ENCODE measurements around the gene EPN2.

EPN2 gene

DNA sequence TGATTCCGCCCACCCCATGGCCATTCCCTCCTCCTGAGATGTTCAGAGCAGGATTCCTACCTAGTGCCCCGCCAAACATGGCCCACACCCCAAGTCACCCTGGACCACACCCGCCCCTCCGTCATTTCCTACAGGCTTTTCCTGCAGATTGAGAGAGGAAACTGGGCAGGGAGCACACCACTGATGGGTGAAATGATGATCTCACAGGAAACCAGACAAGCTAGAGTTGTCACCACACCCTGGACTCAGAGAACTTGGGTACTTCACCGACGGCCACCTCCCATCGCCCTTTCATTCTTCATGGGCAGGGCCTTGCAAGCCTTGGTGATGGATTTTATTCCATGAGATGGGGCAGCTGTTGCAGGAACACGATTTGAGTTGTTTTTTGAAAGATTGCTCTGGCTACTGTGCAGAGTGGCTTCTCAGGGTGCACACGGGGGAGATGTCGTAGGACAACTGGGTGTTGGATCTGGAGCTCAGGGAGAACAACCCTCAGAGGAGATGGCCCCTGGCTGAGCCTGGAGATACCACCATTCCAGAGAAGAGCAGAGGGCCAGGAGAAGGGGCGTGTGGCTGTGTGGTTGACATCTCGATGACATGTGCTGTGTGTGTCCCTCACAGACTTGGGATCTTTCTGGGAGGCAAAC, 132.8 kb downstream of the EPN2 start:
- DNase-seq: no peak

DNA sequence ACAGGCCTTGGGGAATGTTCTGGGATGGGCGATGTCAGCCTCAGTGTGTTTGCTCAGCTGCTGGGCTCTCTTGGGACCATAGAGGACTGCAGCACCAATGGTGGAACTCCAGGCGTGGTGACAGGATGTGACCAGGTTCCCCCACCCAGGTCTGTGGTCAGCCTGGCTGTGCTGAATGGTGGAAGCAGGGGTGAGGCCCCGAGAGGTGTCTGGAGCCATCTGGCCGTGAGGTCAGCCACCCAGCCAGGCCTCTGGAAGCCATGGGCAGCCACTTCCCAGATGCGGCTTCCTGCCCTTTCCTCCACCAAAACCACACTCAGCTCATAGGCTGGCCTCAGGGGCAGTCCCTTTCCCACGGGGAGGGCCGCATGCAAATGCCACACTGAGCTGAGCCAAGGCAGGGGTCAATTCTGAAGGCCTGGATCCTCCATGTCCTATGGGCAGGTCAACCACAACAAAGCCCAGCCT, 133.4 kb downstream of the EPN2 start:
- DNase-seq: no peak

DNA sequence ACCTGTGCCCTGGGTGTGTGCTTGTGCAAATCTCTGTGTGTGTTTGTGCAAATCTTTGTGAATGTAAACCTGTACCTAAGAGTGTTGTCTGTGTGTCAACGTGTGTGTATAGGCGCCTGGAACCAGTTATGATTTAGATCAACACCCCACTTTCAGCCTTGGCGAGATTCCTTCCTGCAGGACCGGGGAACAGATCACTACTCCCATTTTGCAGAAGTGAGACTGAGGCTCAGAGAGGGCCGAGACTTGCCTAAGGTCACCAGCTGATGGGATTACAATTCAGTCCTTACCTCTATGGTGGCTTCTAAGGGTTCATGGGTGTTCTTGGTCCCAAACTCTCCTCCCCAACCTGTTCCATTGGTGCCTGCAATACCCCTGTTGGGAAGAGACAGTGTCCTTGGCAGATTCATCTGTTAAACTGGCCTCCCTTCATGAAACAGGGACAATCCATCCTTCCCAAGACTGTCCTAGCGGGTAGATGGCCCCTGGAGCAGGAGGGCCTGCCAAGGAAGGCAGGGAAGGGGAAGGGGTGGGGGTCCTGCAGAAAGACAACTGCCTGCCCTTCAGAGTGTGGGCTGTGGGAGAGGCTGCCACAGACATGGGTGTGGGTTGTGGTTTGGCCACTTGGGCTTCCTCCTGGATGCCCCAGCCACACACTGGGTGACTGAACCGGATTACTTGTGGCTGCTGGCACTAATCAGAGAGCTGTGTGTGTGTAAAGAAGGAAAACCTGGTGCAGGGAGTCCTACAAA, 134.3 kb downstream of the EPN2 start:
- no peak for DNase-seq

DNA sequence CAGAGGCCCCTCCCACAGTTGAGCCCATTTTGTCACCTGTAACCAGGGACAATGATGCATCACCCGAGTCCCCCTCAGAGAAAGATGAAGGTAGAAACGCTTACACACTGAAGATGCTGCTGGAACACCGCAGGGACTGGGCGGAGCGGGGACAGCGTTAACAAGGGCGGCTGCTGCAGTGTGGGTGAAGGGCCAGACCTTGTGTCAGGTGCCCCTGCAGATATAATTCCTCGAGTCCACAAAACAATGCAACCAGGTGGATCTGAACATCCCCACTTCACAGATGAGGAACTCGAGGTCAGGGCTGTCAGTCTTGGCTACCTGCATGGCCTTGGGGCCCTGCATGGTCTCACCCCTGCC, 134.8 kb downstream of the EPN2 start:
- DNase-seq: no peak

DNA sequence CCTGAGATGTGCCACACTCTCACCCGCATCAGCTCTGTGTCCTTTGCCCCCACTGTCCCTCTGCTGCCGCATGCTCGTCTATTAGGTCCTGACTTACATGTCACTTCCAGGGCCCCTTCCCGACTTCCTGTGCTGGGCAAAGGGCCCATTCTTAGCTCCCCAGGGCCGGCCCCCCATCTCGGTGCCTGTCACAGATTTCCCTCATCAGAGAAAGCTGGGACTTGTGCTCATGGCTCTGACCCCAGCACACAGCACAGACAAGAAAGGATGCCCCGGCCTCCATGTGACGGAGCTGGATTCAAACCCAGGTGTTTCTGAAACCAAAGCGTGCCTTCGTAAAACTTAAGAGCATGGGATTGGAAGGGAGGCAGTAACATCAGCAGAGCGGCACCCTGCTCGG, 135.3 kb downstream of the EPN2 start:
- no peak for DNase-seq

DNA sequence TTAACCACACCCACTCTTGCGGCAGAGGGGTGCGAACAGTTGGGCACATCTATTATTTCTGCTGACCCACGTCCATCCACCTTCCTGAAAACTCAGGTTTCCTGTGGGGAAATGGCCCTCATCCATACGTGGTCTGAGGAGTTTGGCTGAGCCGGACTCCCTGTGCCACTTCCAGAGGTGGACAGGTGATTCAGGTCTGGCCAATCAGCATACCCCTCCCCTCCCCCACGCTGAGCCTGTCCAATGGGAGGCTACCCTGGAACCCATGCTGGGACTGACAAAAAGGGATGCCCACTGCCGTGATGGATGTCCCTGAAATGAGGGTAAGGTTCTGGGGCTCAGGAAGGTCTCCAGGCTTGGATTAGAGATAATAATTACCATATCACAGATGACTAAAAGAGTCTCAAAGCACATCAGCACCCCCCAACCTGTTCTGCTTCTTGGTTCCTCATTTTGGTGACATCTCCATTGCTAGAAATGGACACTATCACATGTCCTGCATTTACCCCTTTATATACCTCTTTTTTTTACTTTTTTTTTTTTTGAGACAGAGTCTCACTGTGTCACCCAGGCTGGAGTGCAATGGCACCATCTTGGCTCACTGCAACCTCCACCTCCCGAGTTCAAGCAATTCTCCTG, 135.8 kb downstream of the EPN2 start:
- DNase-seq: no peak

DNA sequence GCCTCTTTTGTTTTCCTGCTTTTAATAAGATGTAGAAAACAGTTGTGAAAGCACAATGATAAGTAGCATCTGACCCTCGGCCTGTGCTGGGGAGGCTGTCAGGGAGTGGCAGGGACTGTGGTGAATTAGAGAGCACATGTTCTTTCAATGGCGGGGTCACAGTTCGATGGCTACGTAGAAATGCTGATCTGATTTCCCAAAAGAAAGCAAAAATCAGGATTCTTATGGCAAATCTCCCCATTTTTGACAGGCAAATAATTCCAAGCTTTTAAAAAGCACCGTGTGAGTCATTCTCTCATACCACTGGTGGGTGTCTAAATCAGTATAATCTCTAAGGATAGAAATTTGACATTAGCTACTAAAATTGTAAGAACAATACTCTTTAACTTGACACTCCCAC, 137.0 kb downstream of the EPN2 start:
- no peak for DNase-seq

DNA sequence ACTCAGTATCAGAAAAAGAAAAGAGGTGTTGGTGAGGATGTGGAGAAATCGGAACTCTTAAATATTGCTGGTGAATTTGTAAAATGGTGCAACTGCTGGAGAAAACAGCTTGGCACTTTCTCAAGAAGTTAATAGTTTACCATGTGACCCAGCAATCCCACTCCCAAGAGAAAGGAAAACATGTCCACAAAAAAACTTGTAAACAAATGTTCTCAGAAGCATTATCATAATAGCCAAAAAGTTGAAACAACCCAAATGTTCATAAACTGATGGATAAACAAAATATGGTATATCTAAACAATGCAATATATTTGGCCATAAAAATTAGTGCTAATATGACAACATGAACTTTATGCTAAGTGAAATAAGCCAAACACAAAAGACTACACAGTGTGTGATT, 138.6 kb downstream of the EPN2 start:
- no peak for DNase-seq

DNA sequence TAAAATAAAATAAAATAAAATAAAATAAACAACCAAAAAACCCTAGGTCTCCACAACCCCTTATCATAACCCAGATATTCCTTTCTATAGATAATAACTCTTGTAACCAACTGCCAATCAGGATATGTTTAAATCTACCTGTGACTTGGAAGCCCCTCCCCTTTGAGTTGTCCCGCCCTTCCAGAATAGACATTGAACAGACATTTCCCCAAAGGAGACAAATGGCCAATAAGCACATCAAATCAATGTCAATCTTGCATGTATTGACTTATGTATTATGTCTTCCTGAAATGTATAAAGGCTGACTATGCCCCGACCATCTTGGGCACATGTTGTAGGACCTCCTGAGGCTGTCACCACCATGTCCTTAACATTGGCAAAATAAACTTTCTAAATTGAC, 139.6 kb downstream of the EPN2 start:
- peak; percentile 49 for DNase-seq

DNA sequence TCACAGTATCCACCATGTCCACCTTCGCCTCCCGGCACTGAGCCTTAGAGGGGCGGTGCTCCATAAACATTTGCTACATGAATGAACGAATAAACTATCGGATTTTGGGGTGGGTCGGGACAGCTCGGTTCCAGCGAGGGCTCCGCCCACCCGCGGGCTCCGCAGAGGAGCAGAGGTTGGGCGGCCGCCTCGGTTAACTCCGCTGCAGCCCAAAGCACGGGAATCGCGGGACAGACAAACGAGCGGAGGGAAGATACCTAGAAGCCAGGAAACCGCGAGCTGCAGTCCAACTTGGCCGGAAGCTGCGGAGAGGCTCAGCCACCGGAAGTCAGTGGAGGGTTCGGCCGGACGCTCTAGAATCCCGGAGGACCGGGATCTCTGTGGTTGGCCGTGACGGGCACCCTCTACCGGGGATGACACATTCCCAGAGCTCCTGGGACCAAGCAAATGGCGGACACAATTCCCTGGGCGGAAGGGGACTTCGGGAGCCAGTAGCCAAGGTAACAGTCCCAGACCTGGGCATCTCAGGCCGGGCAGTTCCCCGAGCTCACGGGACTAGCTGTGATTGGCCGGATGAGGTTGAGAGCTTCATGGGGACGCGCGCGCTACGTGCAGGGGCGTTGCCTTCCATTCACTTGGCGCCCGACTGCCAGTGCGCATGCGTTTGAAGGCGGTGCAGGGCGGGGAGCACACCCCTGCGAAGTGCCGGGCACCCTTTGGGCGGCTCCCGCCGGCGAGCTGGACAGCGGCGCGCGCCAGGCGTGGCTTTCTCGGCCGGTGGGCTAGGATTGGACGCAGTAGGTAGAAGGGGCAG, 140.6 kb downstream of the EPN2 start:
- peak; percentile 98 for DNase-seq

DNA sequence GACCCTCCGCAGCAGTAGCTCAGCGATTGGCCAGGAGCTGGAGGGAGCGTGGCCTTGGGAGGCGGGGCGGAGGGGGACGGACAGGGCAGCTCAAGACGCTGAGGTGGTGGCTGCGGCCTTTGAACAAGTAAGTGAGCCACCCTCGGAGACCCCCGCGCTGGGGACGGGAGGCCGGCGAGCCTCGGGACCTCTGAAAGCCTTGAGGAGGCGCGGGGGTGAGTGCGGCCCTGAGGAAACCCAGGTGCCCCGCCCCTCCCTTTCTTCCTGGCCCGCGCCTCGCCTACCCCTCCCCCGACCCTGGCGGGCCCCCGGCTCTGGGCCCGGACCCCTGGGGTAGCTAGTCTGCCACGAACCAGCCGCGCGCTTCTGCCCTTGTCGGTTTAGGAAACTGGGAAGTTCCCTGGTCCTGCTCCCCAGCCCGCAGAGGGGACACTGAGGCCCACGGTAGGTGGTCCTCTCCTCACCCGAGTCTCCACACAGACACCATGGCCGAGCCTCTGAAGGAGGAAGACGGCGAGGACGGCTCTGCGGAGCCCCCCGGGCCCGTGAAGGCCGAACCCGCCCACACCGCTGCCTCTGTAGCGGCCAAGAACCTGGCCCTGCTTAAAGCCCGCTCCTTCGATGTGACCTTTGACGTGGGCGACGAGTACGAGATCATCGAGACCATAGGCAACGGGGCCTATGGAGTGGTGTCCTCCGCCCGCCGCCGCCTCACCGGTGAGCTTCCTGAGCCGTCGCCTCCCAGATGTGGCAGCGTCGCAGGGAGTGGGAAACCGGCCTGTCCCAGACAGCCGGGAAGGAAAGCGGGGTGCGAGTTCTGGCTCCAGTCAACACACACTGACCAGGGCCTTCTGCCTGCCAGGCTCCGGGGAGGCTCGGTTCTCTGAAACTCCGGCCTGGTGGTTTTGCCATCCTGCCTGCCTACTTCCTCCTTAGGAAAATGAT, 141.5 kb downstream of the EPN2 start, which contains the start of gene MAPK7:
MAPK7 (plus strand) TSS at position 83 of the 945 bp plus-strand sequence; CDS start at position 486, 403 bp downstream.
- DNase-seq: no peak

DNA sequence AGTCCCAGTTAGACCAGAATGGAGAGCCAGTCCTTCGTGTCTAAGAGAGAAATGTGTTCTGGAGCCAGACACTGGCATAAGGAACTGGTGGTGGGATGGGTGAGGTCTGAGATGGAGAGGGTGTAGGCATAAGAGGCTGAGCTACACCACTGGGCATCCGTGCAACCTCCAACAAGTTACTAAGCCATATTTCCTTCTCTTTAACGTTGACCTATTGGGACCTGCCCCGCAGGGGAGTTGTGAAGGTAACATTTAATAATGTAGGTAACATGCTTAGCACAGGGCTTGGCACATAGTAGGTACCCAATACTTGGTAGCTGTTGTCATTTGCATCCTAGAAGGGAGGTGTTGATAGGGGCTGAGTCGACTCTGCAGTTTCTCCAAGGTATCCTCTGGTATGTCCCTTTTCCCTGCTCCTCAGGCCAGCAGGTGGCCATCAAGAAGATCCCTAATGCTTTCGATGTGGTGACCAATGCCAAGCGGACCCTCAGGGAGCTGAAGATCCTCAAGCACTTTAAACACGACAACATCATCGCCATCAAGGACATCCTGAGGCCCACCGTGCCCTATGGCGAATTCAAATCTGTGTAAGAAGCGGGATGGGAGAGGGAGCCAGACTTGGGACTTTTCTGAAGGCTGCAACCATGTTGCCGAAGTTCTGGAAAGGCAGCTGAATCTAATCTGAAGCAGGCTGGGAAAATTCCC, 142.3 kb downstream of the EPN2 start:
- no peak for DNase-seq

DNA sequence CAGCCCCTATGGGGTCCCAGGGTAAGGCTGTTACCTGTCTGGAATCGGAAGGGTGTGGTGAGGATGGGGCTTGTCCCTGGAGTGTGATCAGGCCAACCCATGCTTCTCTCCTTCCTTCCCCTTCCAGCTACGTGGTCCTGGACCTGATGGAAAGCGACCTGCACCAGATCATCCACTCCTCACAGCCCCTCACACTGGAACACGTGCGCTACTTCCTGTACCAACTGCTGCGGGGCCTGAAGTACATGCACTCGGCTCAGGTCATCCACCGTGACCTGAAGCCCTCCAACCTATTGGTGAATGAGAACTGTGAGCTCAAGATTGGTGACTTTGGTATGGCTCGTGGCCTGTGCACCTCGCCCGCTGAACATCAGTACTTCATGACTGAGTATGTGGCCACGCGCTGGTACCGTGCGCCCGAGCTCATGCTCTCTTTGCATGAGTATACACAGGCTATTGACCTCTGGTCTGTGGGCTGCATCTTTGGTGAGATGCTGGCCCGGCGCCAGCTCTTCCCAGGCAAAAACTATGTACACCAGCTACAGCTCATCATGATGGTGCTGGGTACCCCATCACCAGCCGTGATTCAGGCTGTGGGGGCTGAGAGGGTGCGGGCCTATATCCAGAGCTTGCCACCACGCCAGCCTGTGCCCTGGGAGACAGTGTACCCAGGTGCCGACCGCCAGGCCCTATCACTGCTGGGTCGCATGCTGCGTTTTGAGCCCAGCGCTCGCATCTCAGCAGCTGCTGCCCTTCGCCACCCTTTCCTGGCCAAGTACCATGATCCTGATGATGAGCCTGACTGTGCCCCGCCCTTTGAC, 143.5 kb downstream of the EPN2 start:
- DNase-seq: no peak

DNA sequence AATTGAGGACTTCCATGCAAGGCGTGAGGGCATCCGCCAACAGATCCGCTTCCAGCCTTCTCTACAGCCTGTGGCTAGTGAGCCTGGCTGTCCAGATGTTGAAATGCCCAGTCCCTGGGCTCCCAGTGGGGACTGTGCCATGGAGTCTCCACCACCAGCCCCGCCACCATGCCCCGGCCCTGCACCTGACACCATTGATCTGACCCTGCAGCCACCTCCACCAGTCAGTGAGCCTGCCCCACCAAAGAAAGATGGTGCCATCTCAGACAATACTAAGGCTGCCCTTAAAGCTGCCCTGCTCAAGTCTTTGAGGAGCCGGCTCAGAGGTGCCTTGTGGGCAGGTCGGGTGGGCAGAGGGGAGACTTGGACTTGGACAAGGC, 144.2 kb downstream of the EPN2 start:
- DNase-seq: no peak

DNA sequence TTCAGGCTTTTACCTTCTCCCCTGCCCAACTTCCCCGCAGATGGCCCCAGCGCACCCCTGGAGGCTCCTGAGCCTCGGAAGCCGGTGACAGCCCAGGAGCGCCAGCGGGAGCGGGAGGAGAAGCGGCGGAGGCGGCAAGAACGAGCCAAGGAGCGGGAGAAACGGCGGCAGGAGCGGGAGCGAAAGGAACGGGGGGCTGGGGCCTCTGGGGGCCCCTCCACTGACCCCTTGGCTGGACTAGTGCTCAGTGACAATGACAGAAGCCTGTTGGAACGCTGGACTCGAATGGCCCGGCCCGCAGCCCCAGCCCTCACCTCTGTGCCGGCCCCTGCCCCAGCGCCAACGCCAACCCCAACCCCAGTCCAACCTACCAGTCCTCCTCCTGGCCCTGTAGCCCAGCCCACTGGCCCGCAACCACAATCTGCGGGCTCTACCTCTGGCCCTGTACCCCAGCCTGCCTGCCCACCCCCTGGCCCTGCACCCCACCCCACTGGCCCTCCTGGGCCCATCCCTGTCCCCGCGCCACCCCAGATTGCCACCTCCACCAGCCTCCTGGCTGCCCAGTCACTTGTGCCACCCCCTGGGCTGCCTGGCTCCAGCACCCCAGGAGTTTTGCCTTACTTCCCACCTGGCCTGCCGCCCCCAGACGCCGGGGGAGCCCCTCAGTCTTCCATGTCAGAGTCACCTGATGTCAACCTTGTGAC, 144.7 kb downstream of the EPN2 start:
- no peak for DNase-seq

DNA sequence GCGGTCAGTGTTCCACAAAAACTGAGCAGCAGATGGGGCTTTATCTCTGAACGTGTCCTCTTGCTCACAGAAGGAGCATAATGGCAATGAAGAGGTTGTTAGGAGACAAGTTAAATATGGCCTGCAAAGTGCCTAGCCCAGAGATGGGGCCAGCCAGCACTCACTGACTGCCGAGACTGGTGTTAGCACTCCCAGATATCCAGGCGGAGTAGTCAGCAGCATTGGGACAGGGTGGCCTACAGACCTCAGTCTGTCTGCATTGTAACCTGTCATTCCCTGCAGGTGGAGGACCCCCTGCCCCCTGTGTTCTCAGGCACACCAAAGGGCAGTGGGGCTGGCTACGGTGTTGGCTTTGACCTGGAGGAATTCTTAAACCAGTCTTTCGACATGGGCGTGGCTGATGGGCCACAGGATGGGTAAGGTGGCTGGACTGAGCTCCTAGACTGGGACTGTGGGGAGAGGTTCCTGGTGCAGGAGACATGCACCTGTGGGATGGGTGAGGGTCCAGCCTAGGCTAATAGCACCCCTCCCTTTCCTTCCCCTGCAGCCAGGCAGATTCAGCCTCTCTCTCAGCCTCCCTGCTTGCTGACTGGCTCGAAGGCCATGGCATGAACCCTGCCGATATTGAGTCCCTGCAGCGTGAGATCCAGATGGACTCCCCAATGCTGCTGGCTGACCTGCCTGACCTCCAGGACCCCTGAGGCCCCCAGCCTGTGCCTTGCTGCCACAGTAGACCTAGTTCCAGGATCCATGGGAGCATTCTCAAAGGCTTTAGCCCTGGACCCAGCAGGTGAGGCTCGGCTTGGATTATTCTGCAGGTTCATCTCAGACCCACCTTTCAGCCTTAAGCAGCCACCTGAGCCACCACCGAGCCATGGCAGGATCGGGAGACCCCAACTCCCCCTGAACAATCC, 145.6 kb downstream of the EPN2 start:
- no peak for DNase-seq

DNA sequence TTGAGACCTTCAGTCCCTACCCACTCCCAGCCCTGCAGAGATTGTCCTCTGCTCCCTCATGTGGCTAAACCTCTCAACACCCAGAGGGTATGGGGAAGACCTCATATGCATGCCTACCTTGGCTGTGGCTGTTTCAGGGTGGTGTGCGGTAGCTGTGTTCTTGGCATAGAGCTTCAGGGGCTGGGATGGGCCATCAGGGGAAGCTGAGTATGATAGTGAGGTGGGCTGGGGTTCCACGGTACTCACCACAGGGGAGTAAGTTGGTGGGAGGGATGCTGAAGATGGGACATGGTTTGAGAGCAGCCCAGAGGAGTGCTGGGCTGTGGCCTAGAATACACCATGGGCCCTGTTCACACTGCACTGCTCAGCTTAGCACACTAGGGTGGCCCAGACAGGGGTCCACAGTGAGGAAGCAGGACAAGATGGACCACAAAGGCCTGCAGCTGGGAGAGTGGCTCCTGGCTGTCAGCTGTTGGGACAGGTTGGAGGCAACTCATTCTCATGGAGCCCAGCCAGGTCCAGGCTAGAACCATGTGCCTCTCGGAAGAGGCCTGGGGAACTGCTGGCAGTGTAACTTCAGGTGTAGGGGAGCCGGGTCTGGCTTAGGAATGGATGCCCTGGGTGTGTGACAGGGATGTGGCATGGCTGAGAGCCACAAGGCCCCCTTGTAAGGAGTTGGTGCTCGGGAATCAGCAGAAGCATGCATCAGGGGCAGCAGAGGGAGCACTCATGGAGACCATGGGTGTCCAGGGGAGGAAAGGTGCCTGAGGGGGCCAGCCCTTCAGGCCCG, 146.7 kb downstream of the EPN2 start:
- no peak for DNase-seq
